HG03457 (cell line): ENCODE data around the gene ARL9.
"Not testable (repeated sequence)": the region's sequence is repeated elsewhere in the genome, so short reads cannot be mapped to it uniquely, and the experiment has no call there.

Source experiments
- ATAC-seq: cut with Tn5 transposase; IDR thresholded peaks from one replicate; pipeline ENCODE4 v1.9.1; 2021; ENCODE audit warnings: moderate number of reproducible peaks; ENCODE audit not compliant: unreplicated experiment

The ARL9 gene, protein sequence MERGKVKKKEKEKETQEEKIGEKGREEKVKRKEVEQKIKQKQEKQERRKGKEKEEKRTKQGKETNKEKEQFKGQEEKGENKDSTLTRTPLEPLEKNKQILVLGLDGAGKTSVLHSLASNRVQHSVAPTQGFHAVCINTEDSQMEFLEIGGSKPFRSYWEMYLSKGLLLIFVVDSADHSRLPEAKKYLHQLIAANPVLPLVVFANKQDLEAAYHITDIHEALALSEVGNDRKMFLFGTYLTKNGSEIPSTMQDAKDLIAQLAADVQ

DNA sequence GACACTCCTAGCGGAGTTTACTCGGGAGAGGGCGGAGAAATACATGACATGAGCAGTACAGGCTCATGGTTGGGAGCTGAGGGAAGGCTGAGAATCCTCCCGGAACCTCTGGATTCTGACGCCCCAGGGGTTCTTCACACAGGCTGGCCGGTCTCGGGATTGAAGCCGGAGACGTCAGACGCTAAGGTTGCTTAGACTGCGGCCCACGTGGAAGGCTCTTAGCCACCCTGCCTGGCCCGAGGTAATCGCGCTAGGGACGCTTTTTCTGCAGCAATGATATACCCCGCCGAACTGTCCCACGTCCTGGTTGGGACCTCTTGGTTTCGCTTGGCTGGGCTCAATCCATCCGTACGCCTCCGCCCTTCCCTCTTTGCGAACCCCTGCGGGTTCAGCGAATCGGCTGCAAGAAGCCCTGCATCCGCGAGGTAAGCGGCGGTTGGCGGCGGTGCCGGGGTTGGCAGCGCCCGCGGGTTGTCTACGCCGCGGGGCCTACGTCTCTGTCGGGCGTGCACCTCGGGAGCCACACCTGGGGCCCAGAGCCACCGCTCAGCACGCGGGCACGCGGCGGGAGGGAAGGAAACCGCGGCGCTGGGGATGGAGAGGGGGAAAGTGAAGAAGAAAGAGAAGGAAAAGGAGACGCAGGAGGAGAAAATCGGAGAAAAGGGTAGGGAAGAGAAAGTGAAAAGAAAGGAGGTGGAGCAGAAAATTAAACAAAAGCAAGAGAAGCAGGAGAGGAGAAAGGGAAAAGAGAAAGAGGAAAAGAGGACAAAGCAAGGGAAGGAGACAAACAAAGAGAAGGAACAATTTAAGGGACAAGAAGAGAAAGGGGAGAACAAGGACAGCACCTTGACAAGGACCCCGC lies at the start of gene ARL9:
Gene ARL9 (plus strand): TSS at position 523 of the 862 bp plus-strand sequence. CDS start 72 bp downstream, at position 595.
- ATAC-seq, result no peak

DNA sequence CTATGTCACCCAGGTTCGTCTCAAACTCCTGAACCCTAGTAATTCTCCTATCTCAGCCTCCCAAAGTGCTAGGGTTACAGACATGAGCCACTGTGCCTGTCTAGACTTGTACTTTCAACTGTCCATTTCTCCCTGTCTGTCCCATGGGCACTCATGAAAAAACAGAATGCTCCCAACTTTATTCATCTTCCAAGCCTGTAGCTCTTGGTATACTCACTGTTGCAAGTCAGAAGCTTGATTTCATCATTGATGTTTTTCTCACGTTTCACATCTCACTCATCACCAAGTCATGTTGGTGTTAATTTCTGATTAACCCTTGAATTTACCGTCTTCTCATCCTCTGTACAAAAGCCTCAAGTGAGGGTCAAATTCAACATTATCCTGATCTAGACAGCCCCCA lies 45.5 kb upstream of the ARL9 start:
- ATAC-seq, result no peak

DNA sequence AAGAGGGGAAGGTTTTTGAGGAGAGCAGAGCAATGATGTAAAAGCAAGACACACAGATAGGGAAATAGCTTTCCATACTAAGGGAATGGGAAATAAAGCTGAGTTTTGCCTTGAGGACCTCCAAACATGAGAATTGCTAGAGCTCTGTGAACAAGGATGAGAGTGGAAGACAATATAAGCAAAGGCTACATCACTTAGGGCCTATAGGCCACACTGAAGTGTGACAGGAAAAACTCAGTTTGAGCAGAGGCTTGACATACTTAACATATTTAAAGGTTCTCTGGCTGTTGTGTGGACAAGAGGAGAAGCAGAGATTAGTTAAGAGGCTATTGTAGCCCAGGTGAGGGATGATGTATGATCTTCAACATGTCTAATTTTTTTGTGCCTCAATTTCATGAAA lies 43.4 kb upstream of the ARL9 start:
- no peak for ATAC-seq

DNA sequence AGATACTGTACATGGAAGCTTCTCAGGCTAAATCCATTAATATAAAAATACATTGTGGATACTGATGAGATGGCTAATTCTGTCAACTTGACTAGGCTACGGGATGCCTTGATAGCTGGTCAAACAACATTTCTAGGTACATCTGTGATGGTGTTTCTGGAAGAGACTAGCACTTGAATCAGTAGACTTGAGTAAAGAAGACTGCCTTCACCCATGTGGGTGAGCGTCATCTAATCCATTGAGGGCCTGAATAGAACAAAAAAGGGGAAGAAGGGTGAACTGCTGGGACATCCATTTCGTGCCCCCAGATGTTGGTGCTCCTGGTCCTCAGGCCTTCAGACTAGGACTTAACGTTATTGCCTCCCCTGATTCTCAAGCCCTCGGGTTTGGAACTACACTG lies 41.9 kb upstream of the ARL9 start:
- ATAC-seq, result no peak

DNA sequence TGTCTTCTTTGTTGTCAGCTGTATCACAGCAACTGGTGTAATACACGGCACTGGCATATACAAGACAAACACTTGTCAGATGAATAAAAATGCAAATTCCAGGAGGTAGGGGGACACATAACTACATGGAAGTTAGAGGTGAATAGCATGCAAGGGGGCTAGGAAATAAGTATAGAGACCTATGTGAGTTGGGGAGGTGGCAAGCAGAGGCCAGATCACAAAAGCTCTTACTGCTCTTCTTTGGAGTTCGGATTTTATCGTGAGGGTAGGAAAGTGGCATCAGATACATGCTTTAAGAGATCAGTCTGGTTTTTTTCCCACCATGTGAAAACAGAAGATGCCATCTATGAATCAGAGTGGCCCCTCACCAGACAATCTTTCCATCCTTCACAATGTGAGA lies 41.0 kb upstream of the ARL9 start:
- ATAC-seq, result no peak

DNA sequence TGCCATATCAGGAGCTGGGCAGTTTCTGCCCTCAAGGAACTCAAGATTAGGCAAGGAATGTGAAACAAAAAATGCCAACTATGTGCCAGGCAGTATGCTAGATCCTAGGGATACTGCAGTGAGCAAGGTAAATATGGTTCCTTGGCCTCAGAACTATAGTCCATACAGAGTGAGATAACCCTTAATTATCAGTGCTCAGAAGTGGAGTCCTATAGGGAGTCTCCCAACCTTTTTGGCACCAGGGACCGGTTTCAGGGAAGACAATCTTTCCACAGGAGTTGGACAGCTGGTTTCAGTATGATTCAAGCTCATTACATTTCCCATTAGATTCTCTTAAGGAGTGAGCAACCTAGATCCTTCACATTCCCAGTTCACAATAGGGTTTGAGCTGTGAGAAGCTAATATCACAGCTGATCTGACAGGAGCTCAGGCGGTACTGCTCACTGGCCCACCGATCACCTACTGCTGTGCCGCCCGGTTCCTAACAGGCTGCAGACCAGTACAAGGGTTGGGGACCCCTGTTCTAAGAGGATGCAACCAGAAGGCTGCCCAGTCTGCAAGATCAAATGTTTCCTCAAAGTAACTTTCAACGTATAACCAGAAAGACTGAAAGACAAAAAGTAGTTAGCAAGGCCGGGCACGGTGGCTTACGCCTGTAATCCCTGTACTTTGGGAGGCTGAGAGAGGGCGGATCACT lies 39.8 kb upstream of the ARL9 start:
- no peak for ATAC-seq

DNA sequence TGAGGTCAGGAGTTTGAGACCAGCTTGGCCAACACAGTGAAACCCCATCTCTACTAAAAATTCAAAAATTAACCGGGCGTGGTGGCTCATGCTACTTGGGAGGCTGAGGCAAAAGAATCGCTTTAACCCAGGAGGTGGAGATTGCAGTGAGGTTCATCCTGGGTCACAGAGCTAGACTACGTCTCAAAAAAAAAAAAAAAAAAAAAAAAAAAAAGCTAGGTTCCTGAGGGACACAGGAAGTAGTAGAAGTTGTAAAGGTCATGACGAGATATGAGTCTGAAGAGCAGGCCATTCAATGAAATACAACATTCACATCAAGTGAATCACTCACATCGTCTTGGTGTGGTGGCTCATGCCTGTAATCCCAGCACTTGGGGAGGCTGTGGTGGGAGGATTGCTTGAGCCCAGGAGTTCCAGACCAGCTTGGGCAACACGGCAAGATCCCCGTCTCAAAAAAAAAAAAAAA lies 39.3 kb upstream of the ARL9 start:
- ATAC-seq, result not testable (repeated sequence)

DNA sequence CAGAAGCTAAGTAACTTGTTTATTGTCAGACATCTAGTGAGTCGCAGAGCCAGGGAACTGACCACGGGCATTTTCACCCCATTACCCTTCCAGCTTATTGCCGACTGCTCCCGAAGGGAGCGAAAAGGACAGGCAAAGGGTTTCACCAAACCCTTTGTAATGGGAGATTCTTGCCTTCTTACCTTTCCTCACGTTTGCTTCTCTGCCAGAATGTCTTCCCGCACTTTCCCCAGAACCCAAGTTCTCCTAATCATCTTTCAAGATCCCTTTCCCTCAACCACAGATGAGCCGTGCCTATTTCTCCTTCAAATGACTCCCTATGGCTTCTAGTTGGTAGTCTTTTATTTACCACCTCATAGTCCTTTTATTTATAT lies 38.7 kb upstream of the ARL9 start:
- ATAC-seq, result no peak

DNA sequence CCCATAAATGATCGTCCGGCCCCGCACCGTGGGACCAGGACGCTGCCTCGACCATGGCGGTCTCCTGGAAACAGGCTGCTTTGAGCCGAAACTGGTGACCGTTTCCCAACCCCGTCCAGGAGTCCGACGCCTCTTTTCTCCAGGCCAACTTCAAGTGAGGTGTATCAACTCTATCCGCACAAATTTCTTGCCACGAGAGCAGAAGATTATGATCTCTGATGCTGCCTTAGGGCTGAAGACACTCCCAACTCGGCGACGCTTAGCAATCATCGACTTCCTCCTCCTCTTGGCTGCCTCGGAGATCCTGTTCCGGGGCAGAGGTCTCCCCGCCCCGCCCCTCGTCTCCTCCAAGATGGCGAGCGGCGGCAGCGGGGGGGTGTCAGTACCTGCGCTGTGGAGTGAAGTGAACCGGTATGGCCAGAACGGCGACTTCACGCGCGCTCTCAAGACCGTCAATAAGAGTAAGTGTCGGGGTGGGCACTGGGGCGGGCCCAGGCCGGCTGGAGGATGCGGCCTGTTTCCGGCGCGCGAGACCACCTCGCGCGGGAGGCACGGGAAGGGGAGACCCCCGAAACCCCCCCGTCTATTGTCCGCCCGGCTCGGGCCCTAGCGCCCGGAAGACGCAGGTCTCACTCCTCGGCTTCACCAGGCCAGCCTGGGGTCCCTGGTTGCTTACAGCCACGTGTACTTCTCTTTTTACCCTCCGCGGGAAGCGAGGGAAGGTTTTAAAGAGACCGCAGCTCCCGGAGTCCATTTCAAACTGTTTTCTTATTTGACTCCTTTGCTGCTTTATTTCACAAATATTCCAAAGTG lies 38.1 kb upstream of the ARL9 start, which contains the start of gene SRP72:
Gene SRP72 (plus strand): TSS at position 334 of the 813 bp plus-strand sequence. CDS start 19 bp downstream, at position 353.
- ATAC-seq, result peak; percentile 84

DNA sequence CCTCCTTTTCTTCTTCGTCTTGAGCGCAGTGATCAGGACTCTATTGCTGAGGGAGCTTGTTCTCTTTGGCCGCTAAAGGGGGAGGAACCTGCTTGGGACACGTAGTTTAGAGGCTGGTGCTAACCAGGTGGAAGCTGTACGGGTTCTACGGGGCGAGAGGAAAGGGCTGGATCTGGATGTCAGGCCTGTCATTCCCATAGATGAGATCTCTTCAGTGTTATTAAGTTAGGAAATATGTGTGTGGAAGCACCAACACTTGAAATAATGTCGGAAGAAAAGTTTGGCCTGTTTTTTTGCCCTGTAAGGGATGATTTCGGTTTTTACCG lies 37.5 kb upstream of the ARL9 start:
- ATAC-seq, result peak; percentile 41

DNA sequence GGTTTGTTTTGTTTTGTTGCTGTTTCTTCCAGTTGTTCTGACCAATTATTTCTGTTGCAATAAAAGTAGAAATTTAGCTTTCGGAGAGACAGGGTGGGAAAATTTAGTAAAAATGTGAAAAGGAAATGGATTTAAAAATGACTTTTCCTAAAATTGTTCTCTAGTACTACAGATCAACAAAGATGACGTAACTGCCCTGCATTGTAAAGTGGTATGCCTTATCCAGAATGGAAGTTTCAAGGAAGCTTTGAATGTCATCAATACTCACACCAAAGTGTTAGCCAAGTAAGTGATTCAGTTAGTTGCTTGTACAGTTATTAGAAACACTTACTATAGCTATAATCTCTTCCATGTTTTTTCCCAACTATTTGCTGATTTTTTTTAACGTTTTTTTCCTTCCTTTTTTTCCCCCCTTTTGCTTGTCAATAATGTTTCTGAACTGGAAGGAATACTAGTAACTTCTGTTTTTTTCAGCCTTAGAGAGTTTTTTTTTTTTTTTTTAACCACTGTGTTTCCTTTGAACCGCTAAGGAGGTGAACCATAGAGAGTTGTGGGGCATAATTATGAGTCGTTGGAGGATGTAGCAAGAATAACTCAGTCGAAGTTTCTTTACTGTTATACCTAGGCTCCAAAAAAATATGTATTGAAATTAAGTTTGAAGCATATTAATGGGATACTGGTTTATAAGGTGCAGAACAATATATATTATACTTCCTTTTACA lies 35.9 kb upstream of the ARL9 start:
- no peak for ATAC-seq

DNA sequence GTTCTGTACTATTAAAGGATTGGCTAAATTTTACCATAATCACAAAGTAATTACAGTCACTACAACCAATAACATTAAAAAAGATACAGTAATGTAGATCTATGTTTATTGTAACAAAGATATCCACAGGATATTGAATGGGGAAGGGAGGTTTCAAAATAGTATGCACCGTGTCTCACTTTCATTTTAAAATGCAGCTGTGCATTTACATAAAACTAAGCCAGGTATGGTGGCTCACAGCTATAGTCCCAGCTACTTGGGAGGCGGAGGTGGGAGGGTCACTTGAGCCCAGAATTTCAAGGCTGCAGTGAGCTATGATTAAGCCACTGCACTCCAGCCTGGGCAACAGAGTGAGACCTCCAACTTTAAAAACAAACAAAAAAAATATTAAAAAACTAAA lies 29.7 kb upstream of the ARL9 start:
- no peak for ATAC-seq

DNA sequence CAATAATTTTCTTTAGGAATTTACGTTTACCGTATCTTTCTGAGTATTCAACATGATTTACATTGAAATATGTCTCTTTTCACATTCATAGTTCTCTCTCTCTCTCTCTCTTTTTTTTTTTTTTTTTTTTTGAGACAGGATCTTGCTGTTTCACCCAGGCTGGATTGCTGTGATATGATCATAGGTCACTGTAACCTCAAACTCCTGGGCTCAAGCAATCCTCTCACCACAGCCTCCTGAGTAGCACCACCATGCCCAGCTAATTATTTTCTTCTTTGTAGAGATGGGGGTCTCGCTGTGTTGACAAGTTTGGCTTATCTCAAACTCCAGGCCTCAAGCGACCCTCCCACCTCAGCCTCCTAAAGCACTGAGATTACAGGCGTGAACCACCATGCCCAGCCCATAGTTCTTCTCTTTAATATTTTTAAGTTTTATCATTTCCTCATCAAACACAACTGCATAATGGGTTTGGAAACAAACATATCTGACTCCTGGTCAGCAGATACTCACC lies 28.3 kb upstream of the ARL9 start:
- ATAC-seq, result no peak

DNA sequence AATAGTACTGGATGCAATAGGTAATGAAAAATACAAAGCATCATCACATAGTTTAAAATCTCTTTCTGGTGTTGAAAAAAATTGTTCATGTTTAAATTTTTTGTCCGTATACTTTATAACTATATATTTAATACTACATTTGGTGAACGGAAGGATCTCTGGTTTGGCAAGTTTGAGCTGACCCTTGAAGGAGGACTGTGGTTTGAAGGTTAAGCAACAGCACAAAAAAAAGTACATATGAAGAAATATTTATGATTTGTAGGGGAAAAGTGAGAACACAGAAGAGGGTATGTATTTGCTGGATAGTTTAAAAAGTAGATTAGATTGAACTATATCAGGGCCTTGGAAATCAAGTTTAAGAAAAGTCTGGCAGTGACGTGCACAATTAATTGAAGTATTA lies 24.9 kb upstream of the ARL9 start:
- no peak for ATAC-seq

DNA sequence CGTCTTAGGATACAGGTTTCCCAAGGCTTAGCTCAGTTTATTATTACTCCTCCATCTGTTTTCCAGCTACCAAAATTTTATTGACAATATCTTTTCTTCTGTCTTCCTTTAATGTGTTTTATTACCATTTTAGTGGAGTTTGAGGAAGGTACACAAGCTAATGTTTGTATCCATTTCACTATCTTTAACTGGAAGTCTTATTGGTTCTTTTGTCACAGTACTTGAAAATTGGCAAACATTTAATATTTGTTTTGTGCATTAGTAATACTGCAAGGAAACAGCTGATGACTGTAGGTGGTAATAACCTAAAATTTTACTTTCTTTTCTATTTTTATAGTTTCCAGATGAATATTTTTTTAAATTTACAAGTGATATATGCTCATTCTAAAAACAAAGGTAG lies 9.3 kb upstream of the ARL9 start:
- ATAC-seq, result no peak

DNA sequence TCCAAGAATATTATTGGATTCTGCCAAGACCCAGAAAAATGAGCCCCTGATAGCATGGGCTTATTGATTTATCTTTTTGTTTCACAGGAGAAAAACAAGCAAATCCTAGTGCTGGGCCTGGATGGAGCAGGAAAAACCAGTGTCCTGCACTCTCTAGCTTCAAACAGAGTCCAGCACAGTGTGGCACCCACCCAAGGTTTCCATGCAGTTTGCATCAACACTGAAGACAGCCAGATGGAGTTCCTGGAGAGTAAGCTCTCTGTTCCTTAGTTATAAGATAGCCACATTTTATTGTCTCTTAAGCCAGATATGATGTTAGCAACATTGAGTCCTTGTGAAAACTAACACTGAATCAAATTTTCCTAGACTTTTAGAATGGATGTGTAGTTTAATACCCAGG lies 5.5 kb downstream of the ARL9 start:
- no peak for ATAC-seq

DNA sequence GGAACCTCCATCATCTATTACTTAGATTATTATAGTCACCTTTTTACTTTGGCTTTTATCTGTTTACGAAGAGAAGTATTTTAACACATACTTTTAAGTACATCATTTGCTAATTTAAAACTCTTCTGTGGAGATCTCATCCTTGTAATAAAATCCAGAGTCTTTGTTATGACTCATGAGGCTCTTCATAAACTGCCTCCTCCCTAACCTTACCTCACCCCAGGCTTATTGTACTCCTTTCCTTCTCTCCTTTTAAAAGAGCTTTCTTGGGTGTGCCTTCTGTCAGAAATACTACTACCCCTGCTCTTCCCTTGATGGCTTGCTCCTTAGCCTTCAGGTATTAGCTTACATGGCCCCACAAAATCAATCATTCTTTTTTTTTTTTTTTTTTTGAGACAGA lies 6.6 kb downstream of the ARL9 start:
- no peak for ATAC-seq

DNA sequence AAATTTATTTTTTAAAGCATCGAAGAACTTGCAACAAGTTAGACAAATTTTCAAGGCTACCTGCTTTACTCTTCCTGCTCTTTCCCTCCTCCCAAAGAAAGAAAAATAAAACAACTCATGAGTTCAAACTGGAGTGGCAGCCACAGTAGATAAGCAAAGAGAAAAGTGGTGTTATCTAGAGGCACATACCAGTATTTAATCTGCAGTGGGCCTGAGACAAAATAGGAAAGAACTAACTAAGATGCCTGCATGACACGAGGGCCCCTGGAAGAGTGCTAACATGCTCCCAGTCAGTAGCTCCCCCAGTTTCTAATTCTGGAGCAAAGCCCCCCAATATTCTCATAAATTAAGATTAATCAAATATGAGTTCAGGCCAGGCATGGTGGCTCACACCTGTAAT lies 7.9 kb downstream of the ARL9 start:
- no peak for ATAC-seq

DNA sequence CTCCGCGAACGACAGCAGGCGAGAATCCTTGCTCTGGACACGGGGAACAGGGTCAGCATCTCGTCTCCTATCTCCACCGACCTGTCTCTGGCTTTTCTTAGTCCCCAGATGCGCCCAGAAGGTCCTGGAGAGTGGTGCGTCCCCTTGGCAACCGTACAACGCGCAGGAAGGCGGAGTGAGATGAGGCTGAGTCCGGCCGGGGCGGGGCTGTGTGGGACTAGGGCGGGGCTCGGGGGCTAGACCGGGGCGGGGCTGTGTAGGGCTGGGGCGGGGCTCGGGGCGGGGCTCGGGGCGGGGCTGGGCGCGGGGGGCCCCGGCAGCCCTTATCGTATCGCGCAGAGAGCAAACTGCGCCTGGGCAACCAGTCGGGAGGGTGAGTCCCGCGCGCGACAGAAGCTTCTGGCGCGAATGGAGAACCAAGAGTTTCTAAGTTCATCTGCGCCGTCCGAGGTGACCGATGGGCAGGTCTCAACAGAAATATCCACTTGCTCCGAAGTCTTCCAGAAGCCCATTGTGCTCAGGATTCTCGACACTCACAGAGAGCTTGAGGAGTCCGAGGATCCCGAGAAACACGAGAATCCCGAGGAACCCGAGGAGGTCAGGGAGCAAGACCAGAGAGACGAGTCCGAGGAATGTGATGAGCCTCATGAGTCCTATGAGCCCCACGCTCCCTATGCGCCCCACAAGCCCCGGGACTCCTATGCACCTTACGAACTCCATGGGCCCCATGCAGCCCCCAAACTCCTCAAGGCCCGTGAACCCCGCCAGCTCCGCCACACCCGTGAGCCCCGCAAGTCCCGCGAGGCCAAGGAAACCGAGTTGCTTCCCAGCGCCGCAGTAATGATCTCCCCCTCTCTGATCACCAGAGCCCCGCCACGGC lies 24.9 kb downstream of the ARL9 start:
- ATAC-seq, result peak; percentile 94
